HuH-7 (cell line): ENCODE data around the gene KRTAP4-9.
"Not testable (repeated sequence)": the region's sequence is repeated elsewhere in the genome, so short reads cannot be mapped to it uniquely, and the experiment has no call there.

Source experiments
- DNase-seq: peaks from one replicate; pipeline ENCODE4 v3.0.0; 2011; ENCODE audit warnings: low spot score

KRTAP4-9 gene

GRCh38 chr17:41105347-41105746 lies at the start of gene KRTAP4-9:
TSS of gene KRTAP4-9 (plus strand) at chr17:41105389. CDS start at chr17:41105389, 0 bp downstream.
- not testable (repeated sequence) for DNase-seq

- no peak for DNase-seq
Measured at GRCh38 chr17:41057547-41057946, 47.6 kb upstream of the KRTAP4-9 start.

DNA sequence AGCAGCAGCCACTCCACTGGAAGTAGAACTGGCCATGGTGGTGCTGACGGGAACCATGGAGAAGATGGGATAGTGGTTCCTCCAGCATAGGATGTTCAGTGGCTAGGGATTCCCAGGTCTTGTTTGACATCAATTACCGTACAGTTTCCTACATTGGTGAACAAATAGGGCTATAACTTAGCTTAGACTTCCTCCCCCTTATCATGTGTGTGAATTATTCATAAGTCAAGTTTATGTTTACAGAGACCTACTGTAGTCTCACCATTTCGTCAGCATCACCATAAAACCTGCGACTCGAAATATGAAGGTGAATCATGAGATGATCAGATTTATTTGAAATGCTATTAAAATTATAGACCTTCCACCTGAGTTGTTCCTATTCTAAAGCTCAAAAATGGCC lies 46.4 kb upstream of the KRTAP4-9 start:
- no peak for DNase-seq

DNA sequence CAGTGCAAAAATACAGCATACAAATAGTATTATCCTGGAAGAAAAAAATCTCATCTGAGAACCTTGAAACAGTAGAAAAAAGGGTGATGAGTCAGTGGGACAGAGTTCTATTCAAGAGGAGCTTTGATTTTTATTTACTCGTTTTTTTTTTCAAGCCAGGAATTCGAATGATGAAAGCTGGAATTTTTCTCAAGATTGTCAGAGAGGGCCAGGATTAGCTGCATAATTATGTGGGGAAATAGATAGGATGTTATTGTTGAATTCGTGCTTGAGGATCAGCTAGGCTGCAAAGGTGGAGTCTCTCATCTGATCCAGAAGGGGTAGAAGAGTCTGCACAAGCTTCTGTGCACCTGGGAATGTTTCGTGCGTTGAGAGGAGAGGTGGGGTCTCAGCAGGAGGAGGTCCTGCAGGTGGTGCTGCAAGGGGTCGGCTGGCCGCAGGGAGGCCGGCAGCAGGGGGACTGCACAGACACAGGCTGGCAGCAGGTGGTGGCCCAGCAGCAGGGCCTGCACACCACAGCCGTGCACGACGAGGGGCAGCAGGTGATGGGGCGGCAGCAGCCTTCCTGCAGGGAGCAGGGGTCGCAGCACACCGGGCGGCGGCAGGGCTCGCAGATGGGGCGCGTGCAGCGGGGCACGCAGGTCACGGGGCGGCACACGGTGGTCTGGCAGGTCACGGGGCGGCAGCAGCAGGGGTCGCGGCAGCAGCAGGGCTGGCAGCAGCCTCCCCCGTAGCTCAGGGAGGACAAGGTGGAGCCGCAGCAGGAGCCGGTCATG lies 45.7 kb upstream of the KRTAP4-9 start:
- not testable (repeated sequence) for DNase-seq

GRCh38 chr17:41060052-41060604 lies 45.1 kb upstream of the KRTAP4-9 start, which contains the start of gene KRTAP2-3:
TSS of gene KRTAP2-3 (minus strand) at chr17:41060114. CDS start at chr17:41060050, 64 bp downstream.
- no peak for DNase-seq

GRCh38 chr17:41061964-41062363 lies 43.2 kb upstream of the KRTAP4-9 start:
- no peak for DNase-seq

DNA sequence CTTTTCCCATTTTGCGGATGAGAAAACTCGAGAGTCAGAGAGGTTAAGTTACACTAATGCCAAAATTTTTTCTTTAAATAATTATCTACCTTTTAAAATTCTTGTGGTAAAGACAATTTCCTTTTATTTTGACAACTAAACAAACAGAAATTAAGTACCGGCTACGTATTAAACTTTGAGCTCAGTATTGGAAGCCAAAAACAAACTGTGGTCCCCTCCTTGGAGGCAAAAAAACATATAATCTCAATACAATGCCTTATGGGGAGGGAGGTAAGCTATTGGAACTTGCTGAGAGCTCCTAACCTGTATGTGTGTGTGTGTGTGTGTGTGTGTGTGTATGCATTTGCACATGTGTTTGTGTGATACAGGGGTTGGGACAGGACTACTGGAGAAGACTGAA lies 41.7 kb upstream of the KRTAP4-9 start:
- DNase-seq: no peak

DNA sequence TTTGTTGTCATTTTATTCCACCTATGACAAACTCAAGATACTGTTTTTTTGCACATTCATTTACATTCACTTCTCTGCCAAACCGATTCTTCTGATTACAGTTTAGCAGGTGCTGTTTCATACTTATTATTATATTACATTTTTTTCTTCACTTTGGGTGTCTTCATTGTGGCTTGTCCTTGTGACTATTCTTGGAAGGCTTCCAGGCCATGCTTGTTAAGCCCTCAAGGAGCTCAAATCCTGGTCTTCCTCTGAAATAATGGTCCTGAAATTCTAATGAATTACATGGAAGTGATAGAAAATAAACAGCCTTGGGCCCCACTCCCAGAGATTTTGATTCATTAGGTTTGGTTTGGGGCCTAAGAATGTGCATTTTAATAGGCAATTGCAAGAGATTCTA lies 40.9 kb upstream of the KRTAP4-9 start:
- DNase-seq: no peak

DNA sequence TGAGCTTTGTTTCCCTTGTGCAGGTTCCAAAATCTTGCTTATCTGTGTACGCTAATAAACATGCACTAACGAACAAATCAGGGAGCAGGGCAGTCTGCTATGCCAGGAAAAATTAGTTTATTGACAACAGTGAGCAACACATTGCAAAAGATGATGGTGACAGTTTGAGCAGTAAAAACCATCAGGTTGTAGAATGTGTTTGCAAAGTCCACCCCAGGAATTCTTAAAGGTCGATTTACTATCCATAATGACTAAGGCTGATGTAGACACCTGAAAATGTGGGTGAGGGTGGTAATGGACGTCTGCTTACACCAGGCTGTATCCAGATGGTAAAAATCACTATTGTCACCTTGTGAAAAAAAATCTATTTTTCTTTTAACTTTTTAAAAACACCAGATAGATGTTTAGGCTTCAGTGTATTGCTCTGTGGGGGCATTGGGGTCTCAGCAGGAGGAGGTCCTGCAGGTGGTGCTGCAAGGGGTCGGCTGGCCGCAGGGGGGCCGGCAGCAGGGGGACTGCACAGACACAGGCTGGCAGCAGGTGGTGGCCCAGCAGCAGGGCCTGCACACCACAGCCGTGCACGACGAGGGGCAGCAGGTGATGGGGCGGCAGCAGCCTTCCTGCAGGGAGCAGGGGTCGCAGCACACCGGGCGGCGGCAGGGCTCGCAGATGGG lies 40.0 kb upstream of the KRTAP4-9 start:
- not testable (repeated sequence) for DNase-seq

GRCh38 chr17:41065829-41066624 lies 39.2 kb upstream of the KRTAP4-9 start, which contains the start of gene KRTAP2-4:
TSS of gene KRTAP2-4 (minus strand) at chr17:41065879. CDS start at chr17:41065845, 34 bp downstream.
- no peak for DNase-seq

GRCh38 chr17:41067281-41067680 lies 37.9 kb upstream of the KRTAP4-9 start:
- no peak for DNase-seq

DNA sequence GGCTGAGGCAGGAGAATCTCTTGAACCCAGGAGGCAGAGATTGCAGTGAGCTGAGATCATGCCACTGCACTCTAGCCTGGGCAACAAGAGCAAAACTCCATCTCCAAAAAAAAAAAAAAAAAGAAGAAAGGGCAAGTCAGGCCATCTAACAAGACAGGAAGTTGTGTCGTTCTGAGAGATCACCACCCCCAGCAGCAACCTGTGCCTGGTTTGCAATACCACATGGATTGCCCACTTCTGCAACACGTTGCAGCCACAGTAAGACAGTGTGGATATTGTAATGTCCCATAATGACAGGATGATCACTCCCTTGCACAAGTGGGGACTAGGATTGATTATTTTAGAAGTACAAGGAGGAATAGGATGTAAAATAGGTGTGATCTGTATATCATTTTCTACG lies 36.2 kb upstream of the KRTAP4-9 start:
- no peak for DNase-seq

GRCh38 chr17:41071606-41072360 lies 33.4 kb upstream of the KRTAP4-9 start:
- no peak for DNase-seq

DNA sequence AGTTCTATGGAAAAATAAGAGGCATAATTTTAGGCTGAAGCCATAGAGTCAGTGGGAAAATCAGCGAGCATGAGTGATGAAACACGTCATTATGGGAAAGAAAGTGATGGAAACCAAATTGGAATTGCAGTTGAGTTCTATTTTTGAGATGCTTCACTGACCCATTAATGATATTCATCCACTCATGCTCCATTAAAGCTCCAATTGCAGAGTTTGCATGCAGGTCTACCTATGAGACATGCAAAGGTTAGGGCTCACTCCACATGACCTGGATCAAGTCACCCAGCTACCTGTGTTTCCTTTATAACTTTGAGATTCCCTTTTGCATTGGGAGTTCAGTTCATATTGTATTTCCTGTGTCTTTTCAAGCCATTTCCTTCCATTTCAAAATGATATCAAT lies 31.5 kb upstream of the KRTAP4-9 start:
- DNase-seq: no peak

DNA sequence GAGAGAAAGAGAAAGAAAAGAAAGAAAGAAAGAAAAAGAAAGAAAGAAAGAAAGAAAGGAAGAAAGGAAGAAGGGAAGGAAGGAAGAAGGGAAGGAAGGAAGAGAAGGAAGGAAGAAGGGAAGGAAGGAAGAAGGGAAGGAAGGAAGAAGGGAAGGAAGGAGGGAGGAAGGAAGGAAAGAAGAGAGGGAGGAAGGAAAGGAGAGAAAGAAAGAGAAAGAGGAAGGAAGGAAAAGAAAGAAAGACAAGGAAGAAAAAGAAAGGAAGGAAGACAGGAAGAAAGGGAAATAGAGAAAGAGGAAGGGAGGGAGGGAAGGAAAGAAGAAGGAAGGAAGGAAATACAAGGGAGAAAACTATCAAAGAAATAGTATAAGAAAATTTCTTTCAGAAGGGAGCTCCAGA lies 28.4 kb upstream of the KRTAP4-9 start:
- DNase-seq: no peak

DNA sequence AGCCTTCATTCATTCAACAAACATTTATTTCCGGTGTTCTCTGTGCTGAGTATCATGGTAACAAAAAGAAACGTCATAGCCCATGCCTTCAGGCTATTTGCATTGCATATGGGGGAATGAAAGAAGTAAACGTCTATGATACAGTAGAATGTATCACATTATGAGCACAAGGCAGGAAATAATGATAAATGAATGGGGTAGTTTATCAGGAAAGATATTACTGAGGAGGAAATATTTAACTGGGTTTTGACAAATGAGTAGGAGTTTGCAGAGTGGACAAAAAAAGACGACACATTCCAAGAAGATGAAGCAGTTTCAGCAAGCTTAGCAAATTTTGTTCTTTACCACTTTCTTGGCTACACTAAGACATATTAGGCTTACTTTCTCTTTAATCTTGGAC lies 22.6 kb upstream of the KRTAP4-9 start:
- DNase-seq: no peak

- DNase-seq: not testable (repeated sequence)
Measured at GRCh38 chr17:41083427-41083826, 21.8 kb upstream of the KRTAP4-9 start.

- not testable (repeated sequence) for DNase-seq
Measured at GRCh38 chr17:41084100-41084856, 20.9 kb upstream of the KRTAP4-9 start, which contains the start of gene KRTAP4-7. TSS of gene KRTAP4-7 (plus strand) at chr17:41084150. CDS start at chr17:41084207, 57 bp downstream.

DNA sequence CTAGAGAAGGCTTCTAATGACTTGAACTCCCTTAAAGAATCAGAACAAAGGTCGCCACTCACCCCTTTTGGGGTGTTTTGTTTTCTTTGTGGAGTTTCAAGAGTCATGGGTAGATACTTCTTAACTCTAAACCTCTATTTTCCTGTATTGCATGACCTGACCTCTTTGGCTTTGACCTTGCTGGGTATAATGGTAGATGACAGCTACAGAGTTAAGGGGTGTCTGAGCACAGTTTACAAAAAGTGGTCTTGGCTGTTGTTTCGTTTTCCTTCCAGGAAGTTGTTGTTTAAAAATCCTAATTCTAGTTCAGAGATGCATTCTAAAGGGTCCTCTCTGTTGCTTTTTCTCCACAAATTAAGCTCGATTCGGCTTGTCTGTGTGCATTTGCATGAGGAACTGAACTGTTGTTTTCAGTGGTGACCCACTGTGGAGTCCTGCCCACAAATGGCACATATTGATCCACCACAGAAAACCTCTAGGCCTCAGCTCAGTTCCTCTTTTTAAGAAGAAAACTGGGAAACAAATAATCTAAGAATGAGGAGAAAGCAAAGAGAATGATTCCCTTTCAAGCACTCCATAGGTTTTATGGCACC lies 16.3 kb upstream of the KRTAP4-9 start:
- not testable (repeated sequence) for DNase-seq

DNA sequence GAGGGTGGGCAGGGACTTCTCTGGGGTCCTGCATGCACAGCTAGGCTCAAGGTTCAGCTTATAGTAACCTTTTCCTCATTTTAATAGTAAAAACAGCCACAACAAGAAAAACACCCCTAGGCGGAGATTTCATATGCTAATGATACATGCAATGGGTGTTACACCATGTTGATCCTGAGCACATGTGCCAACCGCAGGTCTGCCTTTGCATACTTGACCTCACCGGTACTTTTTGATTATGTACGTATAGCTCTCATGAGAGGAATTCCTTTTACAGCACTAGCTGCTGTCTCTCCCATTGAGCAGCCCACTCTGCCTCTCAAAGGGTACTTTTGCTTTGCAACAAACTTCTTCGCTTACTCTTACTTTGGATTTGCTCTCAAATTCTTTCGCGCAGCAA lies 9.1 kb upstream of the KRTAP4-9 start:
- no peak for DNase-seq
